Measurements from ENCODE around the gene MANSC4. TPM values are rescaled to one million over a fixed set of nuclear protein-coding genes. Genes with fewer than 3 reads are reported as not detected.

Gene MANSC4
- total RNA-seq, 1 experiment from 2014 or later, result not detected

GRCh38 chr12:27778206-27778605 is 1.8 kb downstream of the MANSC4 start (continued):
- TF ChIP-seq GTF2I (CRISPR knock-in tag; conservative IDR thresholded peaks at IDR 0.05), result no peak
- TF ChIP-seq USF2 (CRISPR knock-in tag; IDR thresholded peaks at IDR 0.05), result no peak
- TF ChIP-seq ZNF317 (CRISPR knock-in tag; IDR thresholded peaks at IDR 0.05; ENCODE audit: borderline replicate concordance, low read depth), result no peak
- no peak for TF ChIP-seq NFATC4 (CRISPR knock-in tag; IDR thresholded peaks at IDR 0.05)
- TF ChIP-seq NFE2L1 (CRISPR knock-in tag; IDR thresholded peaks at IDR 0.05), result no peak
- TF ChIP-seq NR2C2 (CRISPR knock-in tag; IDR thresholded peaks at IDR 0.05), result no peak

- no peaks in the 10 kb centered on the region; the same call in 1 of the 2 replicates for H3K27me3 Mint-ChIP-seq (ENCODE audit: low read depth)
- no peak overlapping the region for H3K4me3 Mint-ChIP-seq
- POLR2A ChIA-PET, result no interaction called here
- CTCF ChIA-PET, result no interaction called here
- ATAC-seq (no peak), DNase-seq (ENCODE audit: low spot score) (no peak)
- H3K4me1 Mint-ChIP-seq, result peaks cover 27% of the 10 kb centered on the region
- H3K36me3 Mint-ChIP-seq, result peaks cover 3% of the 10 kb centered on the region; the same call in 1 of the 2 replicates
- H3K9me3 Mint-ChIP-seq, result no peaks in the 10 kb centered on the region
- no peak for TF ChIP-seq SMAD4 (CRISPR knock-in tag; IDR thresholded peaks at IDR 0.05)
- TF ChIP-seq E2F4 (CRISPR knock-in tag; IDR thresholded peaks at IDR 0.05; ENCODE audit: borderline replicate concordance, low read depth), result no peak
- no peak for TF ChIP-seq GTF2I (CRISPR knock-in tag; conservative IDR thresholded peaks at IDR 0.05)
- no peak for TF ChIP-seq SOX15 (CRISPR knock-in tag; IDR thresholded peaks at IDR 0.05)
- TF ChIP-seq ATF2 (CRISPR knock-in tag; IDR thresholded peaks at IDR 0.05; ENCODE audit: borderline replicate concordance, low read depth), result no peak
- TF ChIP-seq RORB (CRISPR knock-in tag; IDR thresholded peaks at IDR 0.05), result no peak
- TF ChIP-seq CBFB (CRISPR knock-in tag; IDR thresholded peaks at IDR 0.05; ENCODE audit: low read depth), result no peak
- no peak for TF ChIP-seq AR (CRISPR knock-in tag; IDR thresholded peaks at IDR 0.05)
- no peak for TF ChIP-seq CREB1 (CRISPR knock-in tag; IDR thresholded peaks at IDR 0.05)
- TF ChIP-seq ZBTB21 (CRISPR knock-in tag; IDR thresholded peaks at IDR 0.05; ENCODE audit: borderline replicate concordance), result no peak
- no peak for TF ChIP-seq NR2C2 (CRISPR knock-in tag; IDR thresholded peaks at IDR 0.05)
- peak overlapping the region; percentile 25; the same call in 1 of the 2 replicates for H3K27ac Mint-ChIP-seq
Measured at GRCh38 chr12:27777141-27777540, 2.9 kb downstream of the MANSC4 start.

- DNase-seq (ENCODE audit: low spot score), result no peak
- H3K4me3 Mint-ChIP-seq, result no peak overlapping the region
- no peak overlapping the region for H3K27ac Mint-ChIP-seq
- H3K9me3 Mint-ChIP-seq, result no peaks in the 10 kb centered on the region
- no peaks in the 10 kb centered on the region for H3K36me3 Mint-ChIP-seq
- H3K27me3 Mint-ChIP-seq (ENCODE audit: low read depth), result no peaks in the 10 kb centered on the region
- H3K4me1 Mint-ChIP-seq, result no peaks in the 10 kb centered on the region
- POLR2A ChIA-PET, result no interaction called here
- ATAC-seq, result no peak
- CTCF ChIA-PET, result no interaction called here
- no peak for TF ChIP-seq ZNF425 (CRISPR knock-in tag; conservative IDR thresholded peaks at IDR 0.05)
- TF ChIP-seq KAT7 (CRISPR knock-in tag; IDR thresholded peaks at IDR 0.05; ENCODE audit: borderline replicate concordance), result no peak
- no peak for TF ChIP-seq ZSCAN18 (CRISPR knock-in tag; IDR thresholded peaks at IDR 0.05)
- no peak for TF ChIP-seq ZNF121 (CRISPR knock-in tag; IDR thresholded peaks at IDR 0.05)
- no peak for TF ChIP-seq IRF2 (CRISPR knock-in tag; IDR thresholded peaks at IDR 0.05; ENCODE audit: borderline replicate concordance, low read depth)
- no peak for TF ChIP-seq SOX15 (CRISPR knock-in tag; IDR thresholded peaks at IDR 0.05)
Measured at GRCh38 chr12:27772328-27773049, 7.5 kb downstream of the MANSC4 start.
